HL-60 (cell line): Measurements from ENCODE around the gene GADD45GIP1.

Experiments
- DNase-seq, 2 experiments: peaks; one replicate each; pipeline ENCODE4 v3.0.0-alpha.2; 2010 to 2020; ENCODE audit warnings: low read depth in 1 of 2, low spot score in 1 of 2
- H3K27ac ChIP-seq: fragments of 250-450 bp; sonication (Bioruptor Pico); replicated peaks from 2 replicates; pipeline ENCODE4 v1.5.1; 2020; ENCODE audit warnings: mild to moderate bottlenecking, moderate library complexity
- H3K27me3 ChIP-seq: fragments of 250-450 bp; sonication (Bioruptor Pico); 2 replicates; pipeline ENCODE4 v1.5.1; 2021; ENCODE audit warnings: mild to moderate bottlenecking, moderate library complexity; ENCODE audit not compliant: insufficient read depth, poor library complexity, severe bottlenecking
- H3K4me3 ChIP-seq: replicated peaks from 2 replicates; pipeline ENCODE4 v1.5.1; 2011; ENCODE audit warnings: mild to moderate bottlenecking, control low read depth, low read length; ENCODE audit not compliant: insufficient read depth
- CTCF ChIP-seq: IDR thresholded peaks from one replicate; pipeline ENCODE4 v1.5.1; 2011; ENCODE audit warnings: low read length, control low read depth, inconsistent platforms; ENCODE audit not compliant: insufficient read depth
- GABPA ChIP-seq: IDR thresholded peaks from 2 replicates; pipeline ENCODE4 v1.6.1; 2012; ENCODE audit warnings: low read depth
- POLR2AphosphoS5 ChIP-seq: IDR thresholded peaks from 2 replicates; pipeline ENCODE4 v1.6.1; 2012; ENCODE audit warnings: low read depth
- REST ChIP-seq: IDR thresholded peaks from 2 replicates; pipeline ENCODE4 v1.6.1; 2012; ENCODE audit warnings: low read depth; ENCODE audit not compliant: insufficient replicate concordance
- SPI1 ChIP-seq: IDR thresholded peaks from 2 replicates; pipeline ENCODE4 v1.6.1; 2012; ENCODE audit warnings: low read depth, mild to moderate bottlenecking, borderline replicate concordance

Gene GADD45GIP1

GRCh38 chr19:12991296-12991695 lies 34.3 kb upstream of the GADD45GIP1 start:
- Histone ChIP-seq H3K27me3 (no peaks in the 10 kb centered on the region), H3K4me3 (no peak overlapping the region), H3K27ac (no peak overlapping the region)
- DNase-seq = no peak
- TF ChIP-seq POLR2AphosphoS5 (no peak), SPI1 (no peak), REST (no peak), GABPA (no peak), CTCF (no peak)

- no peaks in the 10 kb centered on the region for H3K27me3 ChIP-seq
- DNase-seq = no peak
- H3K27ac ChIP-seq = no peak overlapping the region
- no peak for TF ChIP-seq GABPA
- TF ChIP-seq POLR2AphosphoS5 = no peak
- no peak for TF ChIP-seq CTCF
- no peak for TF ChIP-seq SPI1
- no peak for TF ChIP-seq REST
- no peak overlapping the region for H3K4me3 ChIP-seq
These were observed 33.8 kb upstream of the GADD45GIP1 start for GRCh38 chr19:12990853-12991252.

GRCh38 chr19:12990431-12990830 lies 33.4 kb upstream of the GADD45GIP1 start:
- H3K27me3 ChIP-seq = no peaks in the 10 kb centered on the region
- no peak overlapping the region for H3K4me3 ChIP-seq
- H3K27ac ChIP-seq = no peak overlapping the region
- no peak for DNase-seq
- TF ChIP-seq GABPA = no peak
- TF ChIP-seq CTCF = no peak
- TF ChIP-seq REST = no peak
- TF ChIP-seq POLR2AphosphoS5 = no peak
- no peak for TF ChIP-seq SPI1
